Osteoblast (primary cell): ENCODE results near the gene TMEM45A. TPM values are rescaled to one million over a fixed set of nuclear protein-coding genes. Genes with fewer than 3 reads are reported as not detected.
"Not testable (repeated sequence)": the region's sequence is repeated elsewhere in the genome, so short reads cannot be mapped to it uniquely, and the experiment has no call there.

Experiments used
- DNase-seq: peaks from one replicate; pipeline ENCODE4 v3.0.0; 2011; ENCODE audit warnings: low spot score, mixed read lengths; ENCODE audit not compliant: insufficient read length; ENCODE audit errors: missing footprints
- H2AFZ ChIP-seq: 2 replicates; pipeline ENCODE4 v1.6.0; 2011; ENCODE audit warnings: mild to moderate bottlenecking, low read length
- H3K27ac ChIP-seq: 2 replicates; pipeline ENCODE4 v1.5.1; 2011; ENCODE audit warnings: mild to moderate bottlenecking, low read depth, low read length, moderate library complexity
- H3K27me3 ChIP-seq: 2 replicates; pipeline ENCODE4 v1.6.0; 2012; ENCODE audit warnings: mild to moderate bottlenecking, control low read depth, inconsistent platforms, low read length, moderate library complexity; ENCODE audit not compliant: insufficient read depth
- H3K36me3 ChIP-seq: 2 replicates; pipeline ENCODE4 v1.5.1; 2011; ENCODE audit warnings: mild to moderate bottlenecking, low read length, control low read depth, moderate library complexity; ENCODE audit not compliant: insufficient read depth
- H3K4me1 ChIP-seq: 2 replicates; pipeline ENCODE4 v1.5.1; 2011; ENCODE audit warnings: mild to moderate bottlenecking, low read length, control low read depth, moderate library complexity; ENCODE audit not compliant: insufficient read depth
- H3K4me2 ChIP-seq: 2 replicates; pipeline ENCODE4 v1.6.0; 2011; ENCODE audit warnings: mild to moderate bottlenecking, low read length; ENCODE audit not compliant: insufficient read depth
- H3K4me3 ChIP-seq: fragments of 200-600 bp; sonication (generic); 3 replicates; pipeline ENCODE4 v1.5.1; 2012; ENCODE audit warnings: mild to moderate bottlenecking, low read length, inconsistent platforms; ENCODE audit not compliant: insufficient read depth
- H3K79me2 ChIP-seq: 2 replicates; pipeline ENCODE4 v1.6.0; 2012; ENCODE audit warnings: mild to moderate bottlenecking, low read length, control low read depth, inconsistent platforms; ENCODE audit not compliant: insufficient read depth
- H3K9me3 ChIP-seq: 2 replicates; pipeline ENCODE4 v1.5.1; 2011; ENCODE audit warnings: low read depth, low read length, control low read depth
- H4K20me1 ChIP-seq: 2 replicates; pipeline ENCODE4 v1.6.0; 2012; ENCODE audit warnings: mild to moderate bottlenecking, low read length, control low read depth; ENCODE audit not compliant: insufficient read depth
- total RNA-seq: library from RNA; depleted of rRNA; stranded (reverse); fragments of >200 nt; gene quantifications from 2 replicates; pipeline ENCODE4 v1.2.3, GENCODE V29; 2012
- TF ChIP-seq, protein P1 (sequence below): IDR thresholded peaks from 2 replicates; pipeline ENCODE4 v1.5.1; 2011; ENCODE audit warnings: mild to moderate bottlenecking, low read depth, low read length, moderate library complexity; ENCODE audit errors: extremely low read depth

Gene TMEM45A
- total RNA-seq, 1 donor = 35.5 TPM

DNA sequence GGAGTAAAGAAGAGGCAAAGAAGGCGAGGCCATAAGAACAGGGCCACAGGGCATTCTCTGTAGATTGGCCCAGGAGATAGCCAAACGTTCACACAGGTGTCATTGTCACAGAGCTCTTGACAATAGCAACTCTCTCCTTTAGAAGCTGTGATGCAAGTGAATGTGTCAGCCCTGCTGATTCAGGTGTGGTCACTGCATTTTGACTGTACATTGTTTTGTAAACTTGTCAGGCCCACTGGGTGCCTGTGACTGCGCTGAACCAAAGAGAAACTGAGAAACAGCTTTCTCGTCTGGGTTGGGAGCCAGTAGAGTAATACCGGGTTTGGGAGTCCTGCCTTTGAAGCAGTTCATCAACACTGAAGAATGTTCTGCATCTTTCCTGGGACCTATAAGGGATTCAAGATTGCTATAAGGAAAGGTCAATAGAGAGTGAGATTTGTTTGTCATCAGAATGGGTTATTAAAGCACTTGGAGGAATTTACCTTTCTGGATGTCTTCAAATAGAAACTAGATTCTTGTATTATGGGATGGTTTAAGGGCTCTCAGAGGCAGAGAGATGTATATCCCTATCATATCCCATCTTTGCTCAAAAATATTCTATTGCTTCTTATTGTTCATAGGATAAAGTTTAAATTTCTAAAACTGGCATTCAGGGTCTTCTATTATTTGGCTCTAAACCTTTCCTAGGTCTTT lies 45.4 kb downstream of the TMEM45A start:
- TF ChIP-seq, protein P1, sequence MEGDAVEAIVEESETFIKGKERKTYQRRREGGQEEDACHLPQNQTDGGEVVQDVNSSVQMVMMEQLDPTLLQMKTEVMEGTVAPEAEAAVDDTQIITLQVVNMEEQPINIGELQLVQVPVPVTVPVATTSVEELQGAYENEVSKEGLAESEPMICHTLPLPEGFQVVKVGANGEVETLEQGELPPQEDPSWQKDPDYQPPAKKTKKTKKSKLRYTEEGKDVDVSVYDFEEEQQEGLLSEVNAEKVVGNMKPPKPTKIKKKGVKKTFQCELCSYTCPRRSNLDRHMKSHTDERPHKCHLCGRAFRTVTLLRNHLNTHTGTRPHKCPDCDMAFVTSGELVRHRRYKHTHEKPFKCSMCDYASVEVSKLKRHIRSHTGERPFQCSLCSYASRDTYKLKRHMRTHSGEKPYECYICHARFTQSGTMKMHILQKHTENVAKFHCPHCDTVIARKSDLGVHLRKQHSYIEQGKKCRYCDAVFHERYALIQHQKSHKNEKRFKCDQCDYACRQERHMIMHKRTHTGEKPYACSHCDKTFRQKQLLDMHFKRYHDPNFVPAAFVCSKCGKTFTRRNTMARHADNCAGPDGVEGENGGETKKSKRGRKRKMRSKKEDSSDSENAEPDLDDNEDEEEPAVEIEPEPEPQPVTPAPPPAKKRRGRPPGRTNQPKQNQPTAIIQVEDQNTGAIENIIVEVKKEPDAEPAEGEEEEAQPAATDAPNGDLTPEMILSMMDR = no peak
- H3K4me1 ChIP-seq = peaks cover 4% of the 10 kb centered on the region
- H3K9me3 ChIP-seq = no peaks in the 10 kb centered on the region
- no peaks in the 10 kb centered on the region for H4K20me1 ChIP-seq
- DNase-seq = no peak
- no peaks in the 10 kb centered on the region for H3K79me2 ChIP-seq
- H2AFZ ChIP-seq = no peak overlapping the region
- no peak overlapping the region for H3K4me3 ChIP-seq
- H3K36me3 ChIP-seq = no peaks in the 10 kb centered on the region
- no peak overlapping the region for H3K4me2 ChIP-seq
- no peaks in the 10 kb centered on the region for H3K27me3 ChIP-seq
- H3K27ac ChIP-seq = no peak overlapping the region

DNA sequence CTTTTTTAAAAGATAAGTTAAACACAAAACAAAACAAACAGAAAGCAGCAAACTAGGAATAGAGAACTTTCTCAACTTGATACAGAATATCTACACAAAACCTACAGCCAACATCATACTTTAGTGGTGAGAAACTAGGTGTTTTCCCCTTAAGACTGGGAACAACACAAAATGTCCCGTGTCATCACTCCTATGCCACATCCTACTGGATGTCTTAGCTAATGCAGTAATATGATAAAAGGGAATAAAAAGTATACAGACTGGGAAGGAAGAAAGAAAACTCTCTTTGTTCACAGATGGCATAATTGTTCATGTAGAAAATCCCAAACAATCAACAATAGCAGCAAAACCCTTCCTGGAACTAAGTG lies 45.9 kb downstream of the TMEM45A start:
- Histone ChIP-seq H3K36me3 (no peaks in the 10 kb centered on the region), H4K20me1 (no peaks in the 10 kb centered on the region), H3K9me3 (no peaks in the 10 kb centered on the region), H3K27me3 (no peaks in the 10 kb centered on the region), H3K4me3 (no peak overlapping the region), H2AFZ (no peak overlapping the region), H3K4me1 (peaks cover 4% of the 10 kb centered on the region), H3K4me2 (no peak overlapping the region), H3K79me2 (no peaks in the 10 kb centered on the region), H3K27ac (no peak overlapping the region)
- TF ChIP-seq, protein P1 = no peak
- DNase-seq = no peak

DNA sequence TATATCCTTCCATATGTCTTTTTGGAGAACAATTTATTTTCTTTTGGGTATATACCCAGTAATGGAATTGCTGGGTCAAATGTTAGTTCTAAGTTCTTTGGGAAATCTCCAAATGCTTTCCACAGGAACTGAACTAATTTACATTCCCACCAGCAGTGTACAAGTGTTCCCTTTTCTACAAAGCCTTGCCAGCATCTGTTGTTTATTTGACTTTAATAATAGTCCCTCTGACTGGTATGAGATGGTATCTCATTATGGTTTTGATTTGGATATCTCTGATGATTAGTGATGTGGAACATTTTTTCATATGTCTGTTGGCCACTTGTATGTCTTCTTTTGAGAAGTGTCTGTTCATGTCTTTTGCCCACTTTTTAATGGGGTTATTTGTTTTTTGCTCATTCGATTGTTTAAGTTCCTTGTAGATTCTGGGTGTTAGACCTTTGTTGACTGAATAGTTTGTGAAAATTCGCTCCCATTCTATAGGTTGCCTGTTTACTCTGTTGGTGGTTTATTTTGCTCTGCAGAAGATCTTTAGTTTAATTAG lies 48.4 kb downstream of the TMEM45A start:
- Histone ChIP-seq H2AFZ (no peak overlapping the region), H3K27me3 (no peaks in the 10 kb centered on the region), H3K36me3 (no peaks in the 10 kb centered on the region), H3K4me3 (no peak overlapping the region), H4K20me1 (no peaks in the 10 kb centered on the region), H3K4me2 (no peak overlapping the region), H3K79me2 (no peaks in the 10 kb centered on the region), H3K27ac (no peak overlapping the region), H3K9me3 (no peaks in the 10 kb centered on the region), H3K4me1 (no peaks in the 10 kb centered on the region)
- TF ChIP-seq, protein P1 = no peak
- DNase-seq = no peak

DNA sequence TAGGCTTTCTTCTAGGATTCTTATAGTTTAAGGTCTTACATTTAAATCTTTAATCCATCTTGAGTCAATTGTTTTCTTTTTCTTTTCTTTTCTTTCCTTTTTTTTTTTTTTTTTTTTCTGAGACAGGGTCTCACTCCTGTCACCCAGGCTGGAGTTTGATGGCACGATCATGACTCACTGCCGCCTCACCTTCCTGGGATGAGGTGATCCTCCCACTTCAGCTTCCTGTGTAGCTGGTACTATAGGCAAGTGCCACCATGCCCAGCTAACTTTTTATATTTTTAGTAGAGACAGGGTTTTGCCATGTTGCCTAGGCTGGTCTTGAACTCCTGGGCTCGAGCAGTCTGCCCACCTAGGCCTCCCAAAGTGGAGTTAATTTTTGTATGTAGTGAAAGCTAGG lies 49.0 kb downstream of the TMEM45A start:
- not testable (repeated sequence) for H2AFZ ChIP-seq, H3K4me3 ChIP-seq, H3K79me2 ChIP-seq, H3K27ac ChIP-seq, H3K4me2 ChIP-seq, H4K20me1 ChIP-seq, H3K4me1 ChIP-seq, H3K27me3 ChIP-seq, H3K36me3 ChIP-seq, H3K9me3 ChIP-seq, DNase-seq
